Common myeloid progenitor, CD34-positive (primary cell): Measurements from ENCODE around the gene PIWIL4.

ENCODE experiments used
- CTCF ChIA-PET: fragments of 350-600 bp; sonication (Branson Sonifier 250); formaldehyde crosslinking; loops from one replicate; lab custom pipeline; 2021; ENCODE audit warnings: antibody characterized with exemption; lab: Charles Lee
- POLR2A ChIA-PET: fragments of 350-600 bp; sonication (Branson Sonifier 250); formaldehyde crosslinking; loops from one replicate; lab custom pipeline; 2021; ENCODE audit warnings: antibody characterized with exemption; lab: Charles Lee
- DNase-seq, 3 donors: peaks; one replicate each; pipeline versions ENCODE4 v3.0.0 to v3.0.0-alpha.2; 2013
- H3K27ac ChIP-seq, 2 experiments: 1 replicate in 1 of 2; 2 replicates in 1 of 2; pipeline ENCODE4 v1.7.0; 2013; ENCODE audit warnings: inconsistent platforms in 2 of 2, low read length in 2 of 2, mild to moderate bottlenecking in 2 of 2, low read depth in 1 of 2, moderate library complexity in 1 of 2; ENCODE audit not compliant: severe bottlenecking in 2 of 2, insufficient read depth in 1 of 2, poor library complexity in 1 of 2
- H3K27me3 ChIP-seq, 5 experiments: replicated peaks in 2 of 5; 1 replicate in 3 of 5; 2 replicates in 2 of 5; pipeline versions ENCODE4 v1.6.1 to v1.7.0; 2013; ENCODE audit warnings: low read length in 4 of 5, mild to moderate bottlenecking in 2 of 5, moderate library complexity in 2 of 5, inconsistent platforms in 1 of 5; ENCODE audit not compliant: insufficient read depth in 5 of 5, control insufficient read depth in 4 of 5
- H3K36me3 ChIP-seq, 4 experiments: 1 replicate in 2 of 4; 2 replicates in 2 of 4; pipeline versions ENCODE4 v1.6.1 to v1.7.0; 2013; ENCODE audit warnings: low read length in 3 of 4, control low read depth in 1 of 4, mild to moderate bottlenecking in 1 of 4; ENCODE audit not compliant: control insufficient read depth in 4 of 4, insufficient read depth in 4 of 4
- H3K4me1 ChIP-seq, 4 experiments: 1 replicate in 3 of 4; 2 replicates in 1 of 4; pipeline versions ENCODE4 v1.6.1 to v1.7.1; 2013; ENCODE audit warnings: low read length in 3 of 4, mild to moderate bottlenecking in 3 of 4, control low read depth in 1 of 4, inconsistent platforms in 1 of 4, moderate library complexity in 1 of 4; ENCODE audit not compliant: control insufficient read depth in 4 of 4, insufficient read depth in 4 of 4; ENCODE audit errors: control extremely low read depth in 1 of 4
- H3K4me3 ChIP-seq, 7 experiments: 1 replicate in 4 of 7; 2 replicates in 3 of 7; pipeline versions ENCODE4 v1.5.1 to v1.7.0; 2013; ENCODE audit warnings: mild to moderate bottlenecking in 7 of 7, low read length in 6 of 7, moderate library complexity in 6 of 7, inconsistent platforms in 2 of 7, low read depth in 2 of 7, control low read depth in 1 of 7; ENCODE audit not compliant: insufficient read depth in 4 of 7, control insufficient read depth in 1 of 7; ENCODE audit errors: extremely low read depth in 1 of 7
- H3K9me3 ChIP-seq, 5 experiments: 1 replicate in 4 of 5; 2 replicates in 1 of 5; pipeline versions ENCODE4 v1.6.1 to v1.7.1; 2013; ENCODE audit warnings: low read length in 4 of 5, mild to moderate bottlenecking in 2 of 5, inconsistent platforms in 1 of 5, low read depth in 1 of 5, moderate library complexity in 1 of 5; ENCODE audit not compliant: control insufficient read depth in 4 of 5, insufficient read depth in 2 of 5; ENCODE audit errors: control extremely low read depth in 1 of 5
- WGBS: methylation state at CpG from one replicate; pipeline ENCODE4 v1.1.5; 2013; ENCODE audit not compliant: insufficient coverage; 5-methylcytosine and 5-hydroxymethylcytosine counted together

Gene PIWIL4

DNA sequence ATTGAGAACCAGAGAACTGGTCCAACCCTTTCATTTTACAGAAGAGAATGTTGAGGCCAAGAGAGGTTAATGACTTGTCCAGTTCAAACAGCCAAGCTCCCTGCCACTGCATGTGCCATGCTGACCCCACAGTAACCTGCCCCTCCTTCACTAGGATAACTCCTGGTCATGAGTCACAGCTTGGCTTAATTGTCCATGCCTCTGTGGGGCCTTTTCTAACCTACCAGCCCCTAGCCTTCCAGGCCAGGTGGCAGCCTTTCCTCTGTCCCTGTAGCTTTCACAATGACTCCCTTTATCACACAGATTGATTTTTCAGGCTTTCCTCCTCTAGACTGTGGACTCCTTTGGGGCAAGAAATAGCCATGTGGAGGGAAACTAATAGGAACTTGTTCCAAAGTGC is 97.2 kb downstream of the PIWIL4 start:
- CTCF ChIA-PET: no interaction called here
- H3K36me3 ChIP-seq: no peaks in the 10 kb centered on the region
- H3K9me3 ChIP-seq: no peaks in the 10 kb centered on the region
- peaks cover 0 to 2% (median 0%) of the 10 kb centered on the region in 5 experiments for H3K27me3 ChIP-seq
- no peak overlapping the region for H3K4me3 ChIP-seq
- no peak for DNase-seq
- H3K27ac ChIP-seq: no peak overlapping the region
- H3K4me1 ChIP-seq: peaks cover 0 to 10% (median 5%) of the 10 kb centered on the region in 4 experiments
- POLR2A ChIA-PET: no interaction called here

DNA sequence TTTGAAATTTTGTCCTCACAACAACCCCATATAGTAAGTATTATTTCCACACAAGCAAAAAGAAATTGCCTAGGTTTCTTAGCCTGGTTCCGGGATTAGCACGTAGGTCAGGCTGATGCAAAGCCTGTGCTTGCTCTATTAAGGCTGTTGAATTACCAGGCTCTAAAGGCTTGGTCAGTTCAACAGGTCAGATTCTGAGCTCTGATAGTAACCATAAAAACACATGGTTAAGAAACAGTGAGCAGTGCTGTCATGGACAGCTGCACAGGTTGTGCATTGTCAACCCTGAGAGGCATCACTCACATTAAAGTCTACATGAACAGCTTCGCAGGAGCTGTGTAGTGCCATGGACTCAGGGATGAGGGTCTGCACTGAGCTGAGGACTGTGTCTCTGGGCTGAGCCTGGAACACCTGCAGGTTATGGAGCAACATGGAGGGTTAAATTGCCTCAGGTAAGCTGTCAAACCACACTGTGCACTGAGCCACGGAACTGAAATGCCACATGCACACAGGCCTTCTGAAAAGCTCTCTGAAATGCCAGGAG is 98.0 kb downstream of the PIWIL4 start:
- POLR2A ChIA-PET: no interaction called here
- no peaks in the 10 kb centered on the region for H3K36me3 ChIP-seq
- no peaks in the 10 kb centered on the region for H3K9me3 ChIP-seq
- no peak overlapping the region for H3K4me3 ChIP-seq
- 100% methylated on average over 4 of the region's 4 CpGs for WGBS
- H3K27me3 ChIP-seq: peaks cover 0 to 2% (median 0%) of the 10 kb centered on the region in 5 experiments
- H3K27ac ChIP-seq: no peak overlapping the region
- DNase-seq: no peak
- CTCF ChIA-PET: no interaction called here
- H3K4me1 ChIP-seq: peaks cover 0 to 10% (median 5%) of the 10 kb centered on the region in 4 experiments

- DNase-seq: peak in 2 of 3 donors; percentile 42 to 50
- Histone ChIP-seq H3K4me1 (peaks cover 0 to 10% (median 5%) of the 10 kb centered on the region in 4 experiments), H3K27me3 (peaks cover 0 to 2% (median 0%) of the 10 kb centered on the region in 5 experiments), H3K4me3 (no peak overlapping the region), H3K27ac (no peak overlapping the region), H3K9me3 (peaks cover 0 to 5% (median 0%) of the 10 kb centered on the region in 5 experiments), H3K36me3 (no peaks in the 10 kb centered on the region)
- CTCF ChIA-PET: no interaction called here
- POLR2A ChIA-PET: interaction anchor here (1.0 kb wide), 1 partner anchor 12 kb away, joined by 3 read pairs; no protein-coding TSS in a partner anchor
- 88% methylated on average over 4 of the region's 7 CpGs for WGBS
Observed at GRCh38 chr11:94666792-94667721, 99.9 kb downstream of the PIWIL4 start.

GRCh38 chr11:94668212-94668793 is 101.1 kb downstream of the PIWIL4 start:
- CTCF ChIA-PET: interaction anchor here (1.2 kb wide), 1 partner anchor 73 kb away, joined by 3 read pairs; no protein-coding TSS in a partner anchor
- Histone ChIP-seq H3K9me3 (peaks cover 0 to 12% (median 0%) of the 10 kb centered on the region in 5 experiments), H3K4me3 (no peak overlapping the region), H3K27ac (no peak overlapping the region), H3K27me3 (no peaks in the 10 kb centered on the region), H3K4me1 (peaks cover 0 to 10% (median 5%) of the 10 kb centered on the region in 4 experiments), H3K36me3 (no peaks in the 10 kb centered on the region)
- DNase-seq: no peak
- 90% methylated on average over 2 of the region's 2 CpGs for WGBS
- POLR2A ChIA-PET: no interaction called here

- Histone ChIP-seq H3K4me3 (no peak overlapping the region), H3K4me1 (peaks cover 0 to 10% (median 5%) of the 10 kb centered on the region in 4 experiments), H3K36me3 (no peaks in the 10 kb centered on the region), H3K27ac (no peak overlapping the region), H3K9me3 (peaks cover 0 to 12% (median 0%) of the 10 kb centered on the region in 5 experiments), H3K27me3 (no peaks in the 10 kb centered on the region)
- CTCF ChIA-PET: no interaction called here
- 77% methylated on average over 3 of the region's 4 CpGs for WGBS
- no peak for DNase-seq
- POLR2A ChIA-PET: no interaction called here
Observed at GRCh38 chr11:94669023-94669422, 101.9 kb downstream of the PIWIL4 start.
